Vagina (tissue), 2 donors: Measurements from ENCODE around the gene SLC16A9. TPM values are rescaled to one million over a fixed set of nuclear protein-coding genes. Genes with fewer than 3 reads are reported as not detected.

Experiments
- DNase-seq, 2 donors: peaks; one replicate each; pipeline ENCODE4 v3.0.0-alpha.2; 2017; ENCODE audit errors: extremely low spot score in 2 of 2
- H3K27ac ChIP-seq: fragments of 200-600 bp; sonication (generic); one replicate; pipeline ENCODE4 v1.5.1; 2019
- H3K27me3 ChIP-seq: fragments of 200-600 bp; sonication (generic); one replicate; pipeline ENCODE4 v1.5.1; 2019
- H3K36me3 ChIP-seq, 2 donors: fragments of 200-600 bp; sonication (generic); one replicate each; pipeline ENCODE4 v1.5.1; 2017 to 2019
- H3K4me1 ChIP-seq: fragments of 200-600 bp; sonication (generic); one replicate; pipeline ENCODE4 v1.5.1; 2019
- H3K4me3 ChIP-seq, 2 donors: fragments of 200-600 bp; sonication (generic); 1 replicate in 1 of 2; 2 replicates in 1 of 2; pipeline ENCODE4 v1.5.1; 2016 to 2019
- H3K9me3 ChIP-seq: fragments of 200-600 bp; sonication (generic); one replicate; pipeline ENCODE4 v1.5.1; 2019
- POLR2A ChIP-seq, 2 donors: fragments of 450-650 bp; IDR thresholded peaks; one replicate each; pipeline ENCODE4 v1.6.1; 2017; ENCODE audit warnings: antibody characterized with exemption in 2 of 2, mild to moderate bottlenecking in 2 of 2, moderate library complexity in 2 of 2
- POLR2AphosphoS5 ChIP-seq, 2 donors: sonication (generic); formaldehyde crosslinking; IDR thresholded peaks; one replicate each; pipeline ENCODE4 v1.9.0; 2017; ENCODE audit warnings: antibody characterized with exemption in 2 of 2, mild to moderate bottlenecking in 2 of 2, low read depth in 1 of 2; ENCODE audit not compliant: insufficient read depth in 1 of 2
- intact Hi-C: fragments of 100-400 bp; cut with DNase I; formaldehyde crosslinking; loops from one replicate; pipeline ENCODE4 v1.15.1; 2023
- total RNA-seq: library from RNA; depleted of rRNA; stranded (reverse); fragments of >200 nt; gene quantifications from one replicate; pipeline ENCODE4 v1.2.3, GENCODE V29; 2016
- TF ChIP-seq, protein P1 (sequence below), 3 experiments: fragments of 450-650 bp in 2 of 3; fragments of 200-600 bp in 1 of 3; sonication (generic) in 1 of 3; IDR thresholded peaks; one replicate each; pipeline ENCODE4 v1.5.1; 2017 to 2019; ENCODE audit warnings: antibody characterized with exemption in 3 of 3, mild to moderate bottlenecking in 2 of 3, moderate library complexity in 2 of 3

SLC16A9 gene
- total RNA-seq, 1 donor from 2014 or later: 3.7 TPM

DNA sequence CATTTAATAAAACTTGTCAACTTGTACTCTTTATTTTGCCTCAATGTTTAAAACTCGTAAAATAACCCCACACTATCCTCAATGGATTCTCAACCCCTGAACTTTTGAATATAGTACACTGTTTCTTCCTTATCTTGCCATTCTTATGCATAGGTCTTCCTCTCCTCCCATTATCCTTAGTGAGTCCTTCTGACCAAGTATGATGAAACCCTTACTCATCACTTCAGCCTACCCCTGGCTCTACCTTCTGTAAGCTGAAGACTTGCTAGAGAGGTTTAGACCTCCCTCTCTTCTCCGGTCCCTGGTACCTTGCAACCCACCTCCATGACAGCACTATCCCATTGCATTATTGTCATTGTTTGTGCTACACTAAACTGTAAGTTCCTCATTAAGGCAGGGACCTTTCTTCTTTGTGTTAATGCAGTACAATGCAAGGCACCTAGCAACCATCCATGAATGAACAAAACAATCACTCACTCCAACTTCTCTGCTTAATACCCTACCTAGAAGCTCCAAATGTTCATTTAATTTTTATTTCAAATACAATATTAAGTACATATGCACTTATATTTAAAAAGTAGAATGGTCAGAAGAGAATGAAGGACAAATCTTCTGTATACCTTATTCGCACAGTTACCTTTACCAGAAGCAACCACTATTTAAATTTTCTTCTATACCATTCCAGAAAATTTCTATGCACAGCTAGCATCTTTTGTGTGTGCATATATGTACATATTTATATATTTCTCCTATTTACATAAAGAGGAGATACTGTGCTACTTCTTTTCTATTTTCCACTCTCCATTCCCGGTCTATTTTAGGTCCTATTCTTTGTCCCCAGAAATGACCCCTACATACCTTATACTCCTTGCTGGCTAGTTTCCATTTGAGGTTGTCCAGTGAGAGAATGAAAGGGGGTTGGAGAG is 77.5 kb downstream of the SLC16A9 start:
- H3K36me3 ChIP-seq: no peaks in the 10 kb centered on the region
- no peak overlapping the region for H3K4me3 ChIP-seq
- TF ChIP-seq, protein P1, sequence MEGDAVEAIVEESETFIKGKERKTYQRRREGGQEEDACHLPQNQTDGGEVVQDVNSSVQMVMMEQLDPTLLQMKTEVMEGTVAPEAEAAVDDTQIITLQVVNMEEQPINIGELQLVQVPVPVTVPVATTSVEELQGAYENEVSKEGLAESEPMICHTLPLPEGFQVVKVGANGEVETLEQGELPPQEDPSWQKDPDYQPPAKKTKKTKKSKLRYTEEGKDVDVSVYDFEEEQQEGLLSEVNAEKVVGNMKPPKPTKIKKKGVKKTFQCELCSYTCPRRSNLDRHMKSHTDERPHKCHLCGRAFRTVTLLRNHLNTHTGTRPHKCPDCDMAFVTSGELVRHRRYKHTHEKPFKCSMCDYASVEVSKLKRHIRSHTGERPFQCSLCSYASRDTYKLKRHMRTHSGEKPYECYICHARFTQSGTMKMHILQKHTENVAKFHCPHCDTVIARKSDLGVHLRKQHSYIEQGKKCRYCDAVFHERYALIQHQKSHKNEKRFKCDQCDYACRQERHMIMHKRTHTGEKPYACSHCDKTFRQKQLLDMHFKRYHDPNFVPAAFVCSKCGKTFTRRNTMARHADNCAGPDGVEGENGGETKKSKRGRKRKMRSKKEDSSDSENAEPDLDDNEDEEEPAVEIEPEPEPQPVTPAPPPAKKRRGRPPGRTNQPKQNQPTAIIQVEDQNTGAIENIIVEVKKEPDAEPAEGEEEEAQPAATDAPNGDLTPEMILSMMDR (IDR thresholded peaks at IDR 0.05): no peak
- no peak for TF ChIP-seq POLR2AphosphoS5 (IDR thresholded peaks at IDR 0.05; ENCODE audit: insufficient read depth in 1 of 2, low read depth in 1 of 2)
- TF ChIP-seq POLR2A (IDR thresholded peaks at IDR 0.05): no peak
- H3K27ac ChIP-seq: no peak overlapping the region
- H3K4me1 ChIP-seq: no peaks in the 10 kb centered on the region
- intact Hi-C loops: no loop called here
- no peaks in the 10 kb centered on the region for H3K9me3 ChIP-seq
- no peak for DNase-seq
- no peaks in the 10 kb centered on the region for H3K27me3 ChIP-seq

GRCh38 chr10:59631237-59631636 is 78.4 kb downstream of the SLC16A9 start:
- Histone ChIP-seq H3K4me1 (no peaks in the 10 kb centered on the region), H3K27me3 (no peaks in the 10 kb centered on the region), H3K4me3 (no peak overlapping the region), H3K36me3 (no peaks in the 10 kb centered on the region), H3K27ac (no peak overlapping the region), H3K9me3 (no peaks in the 10 kb centered on the region)
- TF ChIP-seq POLR2A (IDR thresholded peaks at IDR 0.05) (no peak), POLR2AphosphoS5 (IDR thresholded peaks at IDR 0.05; ENCODE audit: insufficient read depth in 1 of 2, low read depth in 1 of 2) (no peak)
- TF ChIP-seq, protein P1 (IDR thresholded peaks at IDR 0.05): no peak
- intact Hi-C loops: no loop called here
- no peak for DNase-seq

DNA sequence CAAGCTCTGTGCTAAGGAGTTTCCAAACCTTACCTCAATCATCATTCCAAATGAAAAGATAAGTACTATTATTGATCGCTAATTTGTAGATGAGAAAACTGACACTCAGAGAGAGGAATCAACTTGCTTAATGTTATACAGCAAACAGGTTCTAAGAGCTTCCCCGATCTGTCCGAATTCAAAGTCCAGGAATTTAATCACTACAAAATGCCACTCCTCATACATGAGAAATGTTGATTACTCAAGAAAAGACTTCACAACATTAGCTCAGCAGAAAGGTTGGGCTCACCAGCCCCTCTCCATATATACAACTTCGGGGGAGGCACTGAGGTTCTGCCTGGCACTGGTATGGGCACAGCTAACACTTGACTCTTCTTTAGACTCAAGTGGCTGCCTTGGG is 80.7 kb downstream of the SLC16A9 start:
- Histone ChIP-seq H3K27me3 (no peaks in the 10 kb centered on the region), H3K36me3 (no peaks in the 10 kb centered on the region), H3K4me1 (no peaks in the 10 kb centered on the region), H3K9me3 (no peaks in the 10 kb centered on the region), H3K27ac (no peak overlapping the region), H3K4me3 (no peak overlapping the region)
- DNase-seq: no peak
- TF ChIP-seq, protein P1 (IDR thresholded peaks at IDR 0.05): no peak
- no peak for TF ChIP-seq POLR2AphosphoS5 (IDR thresholded peaks at IDR 0.05; ENCODE audit: insufficient read depth in 1 of 2, low read depth in 1 of 2)
- no peak for TF ChIP-seq POLR2A (IDR thresholded peaks at IDR 0.05)
- intact Hi-C loops: loop anchor here (10.0 kb wide), 3 partner anchors 176 to 416 kb away; no protein-coding TSS in a partner anchor

GRCh38 chr10:59628456-59628855 is 81.2 kb downstream of the SLC16A9 start:
- H3K36me3 ChIP-seq: no peaks in the 10 kb centered on the region
- DNase-seq: no peak
- TF ChIP-seq, protein P1 (IDR thresholded peaks at IDR 0.05): no peak
- no peak for TF ChIP-seq POLR2A (IDR thresholded peaks at IDR 0.05)
- TF ChIP-seq POLR2AphosphoS5 (IDR thresholded peaks at IDR 0.05; ENCODE audit: insufficient read depth in 1 of 2, low read depth in 1 of 2): no peak
- H3K27ac ChIP-seq: no peak overlapping the region
- no peaks in the 10 kb centered on the region for H3K4me1 ChIP-seq
- no peak overlapping the region for H3K4me3 ChIP-seq
- H3K9me3 ChIP-seq: no peaks in the 10 kb centered on the region
- intact Hi-C loops: loop anchor here (10.0 kb wide), 3 partner anchors 176 to 416 kb away; no protein-coding TSS in a partner anchor
- H3K27me3 ChIP-seq: no peaks in the 10 kb centered on the region
